GM21576 (cell line): Measurements from ENCODE around the gene PRSS2.

Experiments used
- ATAC-seq: cut with Tn5 transposase; IDR thresholded peaks from one replicate; pipeline ENCODE4 v1.9.1; 2021; ENCODE audit warnings: mild to moderate bottlenecking, moderate library complexity; ENCODE audit not compliant: unreplicated experiment

The PRSS2 gene

DNA sequence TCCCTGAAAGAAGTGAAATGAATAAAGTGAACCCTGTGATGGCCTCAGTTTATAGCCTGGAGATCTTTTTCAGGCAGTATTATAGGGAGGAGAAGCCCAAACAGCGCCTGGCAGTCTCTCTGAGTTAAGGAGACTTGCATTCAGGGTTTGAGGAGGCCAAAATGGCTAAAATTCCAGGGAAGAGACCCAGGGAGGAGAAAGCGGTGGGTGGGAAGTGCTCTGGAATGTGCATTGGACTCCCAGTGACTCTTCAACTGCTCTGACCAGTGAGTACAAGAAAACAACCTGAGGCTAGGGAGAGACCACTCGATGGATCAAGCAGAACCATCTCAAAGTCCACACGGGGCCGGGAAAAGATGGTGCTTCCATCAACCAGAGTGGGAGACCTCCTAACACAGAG lies 48.8 kb downstream of the PRSS2 start:
- no peak for ATAC-seq

DNA sequence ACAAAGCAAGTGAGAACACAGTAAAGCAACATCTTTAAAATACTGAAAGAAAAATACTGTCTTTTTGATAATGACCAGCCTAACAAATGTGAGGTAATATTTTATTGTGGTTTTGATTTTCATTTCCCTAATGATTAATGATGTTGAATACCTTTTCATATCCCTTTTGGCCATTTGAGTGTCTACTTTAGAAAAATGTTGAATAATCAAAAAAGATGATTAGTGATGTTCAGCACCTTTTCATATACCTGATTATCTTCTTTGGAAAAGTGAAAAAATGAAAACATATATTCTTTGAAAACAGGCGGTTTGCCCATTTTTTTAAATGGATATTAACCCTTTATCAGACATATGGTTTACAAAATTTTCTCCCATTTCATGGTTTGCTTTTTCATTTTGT lies 51.9 kb downstream of the PRSS2 start:
- no peak for ATAC-seq
